ENCODE measurements around the gene DOCK4.

The DOCK4 gene

GRCh38 chr7:111955616-111956015 lies 250.6 kb downstream of the DOCK4 start:
- Histone ChIP-seq H3K4me1 (ENCODE audit: low read depth, poor library complexity, severe bottlenecking) (no peaks in the 10 kb centered on the region), H3K27me3 (ENCODE audit: insufficient read depth, low read depth) (no peaks in the 10 kb centered on the region), H3K9ac (no peak overlapping the region), H4K20me1 (ENCODE audit: insufficient read depth) (no peaks in the 10 kb centered on the region), H3K79me2 (ENCODE audit: insufficient read depth, low read depth) (no peaks in the 10 kb centered on the region), H2AFZ (ENCODE audit: low read depth) (no peak overlapping the region), H3K4me2 (no peak overlapping the region), H3K27ac (no peak overlapping the region), H3K4me3 (IDR thresholded peaks at IDR 0.05; ENCODE audit: insufficient read depth, low read depth, low read length) (no peak overlapping the region), H3K36me3 (ENCODE audit: insufficient read depth) (no peaks in the 10 kb centered on the region)
- no peak for TF ChIP-seq CTCF (conservative IDR thresholded peaks at IDR 0.05; ENCODE audit: low read depth, low read length)

GRCh38 chr7:111954474-111955381 lies 251.5 kb downstream of the DOCK4 start:
- no peak overlapping the region for H2AFZ ChIP-seq (ENCODE audit: low read depth)
- no peaks in the 10 kb centered on the region for H3K79me2 ChIP-seq (ENCODE audit: insufficient read depth, low read depth)
- H3K27me3 ChIP-seq (ENCODE audit: insufficient read depth, low read depth): no peaks in the 10 kb centered on the region
- H3K36me3 ChIP-seq (ENCODE audit: insufficient read depth): no peaks in the 10 kb centered on the region
- no peaks in the 10 kb centered on the region for H3K4me1 ChIP-seq (ENCODE audit: low read depth, poor library complexity, severe bottlenecking)
- TF ChIP-seq CTCF (conservative IDR thresholded peaks at IDR 0.05; ENCODE audit: low read depth, low read length): no peak
- no peak overlapping the region for H3K4me3 ChIP-seq (IDR thresholded peaks at IDR 0.05; ENCODE audit: insufficient read depth, low read depth, low read length)
- H4K20me1 ChIP-seq (ENCODE audit: insufficient read depth): no peaks in the 10 kb centered on the region
- no peak overlapping the region for H3K27ac ChIP-seq
- H3K4me2 ChIP-seq: no peak overlapping the region
- H3K9ac ChIP-seq: no peak overlapping the region

- H3K27ac ChIP-seq: no peak overlapping the region
- no peak overlapping the region for H2AFZ ChIP-seq (ENCODE audit: low read depth)
- H3K4me1 ChIP-seq (ENCODE audit: low read depth, poor library complexity, severe bottlenecking): no peaks in the 10 kb centered on the region
- H3K79me2 ChIP-seq (ENCODE audit: insufficient read depth, low read depth): no peaks in the 10 kb centered on the region
- no peak overlapping the region for H3K9ac ChIP-seq
- TF ChIP-seq CTCF (conservative IDR thresholded peaks at IDR 0.05; ENCODE audit: low read depth, low read length): no peak
- no peak overlapping the region for H3K4me2 ChIP-seq
- no peaks in the 10 kb centered on the region for H4K20me1 ChIP-seq (ENCODE audit: insufficient read depth)
- H3K27me3 ChIP-seq (ENCODE audit: insufficient read depth, low read depth): no peaks in the 10 kb centered on the region
- no peaks in the 10 kb centered on the region for H3K36me3 ChIP-seq (ENCODE audit: insufficient read depth)
- no peak overlapping the region for H3K4me3 ChIP-seq (IDR thresholded peaks at IDR 0.05; ENCODE audit: insufficient read depth, low read depth, low read length)
Measured at GRCh38 chr7:111954056-111954455, 252.1 kb downstream of the DOCK4 start.

- Histone ChIP-seq H3K79me2 (ENCODE audit: insufficient read depth, low read depth) (no peaks in the 10 kb centered on the region), H3K27me3 (ENCODE audit: insufficient read depth, low read depth) (no peaks in the 10 kb centered on the region), H3K27ac (no peak overlapping the region), H4K20me1 (ENCODE audit: insufficient read depth) (no peaks in the 10 kb centered on the region), H3K4me1 (ENCODE audit: low read depth, poor library complexity, severe bottlenecking) (no peaks in the 10 kb centered on the region), H3K9ac (no peak overlapping the region), H3K4me2 (no peak overlapping the region), H2AFZ (ENCODE audit: low read depth) (no peak overlapping the region), H3K4me3 (IDR thresholded peaks at IDR 0.05; ENCODE audit: insufficient read depth, low read depth, low read length) (no peak overlapping the region), H3K36me3 (ENCODE audit: insufficient read depth) (no peaks in the 10 kb centered on the region)
- no peak for TF ChIP-seq CTCF (conservative IDR thresholded peaks at IDR 0.05; ENCODE audit: low read depth, low read length)
Measured at GRCh38 chr7:111953611-111954010, 252.6 kb downstream of the DOCK4 start.

Data from KMS-11 (cell line).